WTC11 (cell line): Measurements from ENCODE around the gene SLC9A9. TPM values are rescaled to one million over a fixed set of nuclear protein-coding genes. Genes with fewer than 3 reads are reported as not detected.

ENCODE experiments used
- total RNA-seq: library from RNA; stranded (reverse); gene quantifications from 3 replicates; pipeline ENCODE4 v1.2.3, GENCODE V29; 2021

The SLC9A9 gene
- total RNA-seq, 1 experiment from 2014 or later, result 1.2 TPM

Other genes starting within 250 kb of the SLC9A9 start
- 28.0 to 35.1 TPM (median 28.9 TPM) in 3 replicates for gene DIPK2A, start 123.4 kb upstream of the SLC9A9 start, total RNA-seq